Kidney capillary endothelial cell (primary cell): ENCODE measurements around the gene LYPD8.

Source experiments
- DNase-seq: peaks from one replicate; pipeline ENCODE4 v3.0.0-alpha.2; 2018; ENCODE audit warnings: low spot score

LYPD8 gene

DNA sequence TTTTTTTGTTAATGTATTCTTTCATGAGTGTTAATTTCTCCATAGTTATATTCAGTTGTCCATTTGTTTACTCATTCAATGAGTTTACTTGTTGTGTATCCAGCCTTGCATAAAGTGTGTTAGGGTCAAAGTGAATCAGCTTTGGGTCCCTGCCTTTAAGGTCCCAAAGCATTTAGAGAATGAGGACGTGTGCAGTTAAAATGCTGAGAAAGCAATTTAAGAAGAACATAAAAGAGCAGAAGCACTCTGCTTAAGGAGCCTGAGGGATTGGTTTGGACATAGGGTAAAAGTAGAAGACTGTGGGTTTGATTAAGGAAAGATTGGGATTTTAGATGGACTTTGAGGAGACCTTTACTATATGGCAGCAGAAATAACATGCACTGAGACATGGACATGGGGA, 56.5 kb downstream of the LYPD8 start:
- no peak for DNase-seq

- DNase-seq: no peak
Measured at GRCh38 chr1:248697907-248698306, 57.7 kb downstream of the LYPD8 start.

DNA sequence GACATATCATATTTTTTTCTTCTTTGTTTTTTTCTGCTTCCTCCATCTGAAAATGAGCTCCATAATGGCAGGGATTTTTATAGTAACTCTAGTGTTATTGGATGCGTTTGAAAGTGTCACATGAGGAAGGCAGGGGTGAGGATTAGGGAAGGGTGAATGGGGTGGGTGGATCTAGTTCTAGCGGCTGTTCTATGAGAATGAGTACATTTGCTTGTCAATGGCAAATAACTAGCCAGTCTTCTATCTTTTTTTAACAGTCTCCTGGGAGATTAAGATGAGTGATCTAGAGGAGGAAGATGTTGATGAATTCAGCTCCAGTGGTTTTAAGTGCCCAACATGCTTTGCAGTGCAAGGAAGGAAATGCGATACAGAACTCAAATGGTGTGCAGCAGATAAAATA, 58.8 kb downstream of the LYPD8 start:
- no peak for DNase-seq

GRCh38 chr1:248696261-248696660, 59.3 kb downstream of the LYPD8 start:
- no peak for DNase-seq

GRCh38 chr1:248695451-248696132, 60.0 kb downstream of the LYPD8 start:
- no peak for DNase-seq

DNA sequence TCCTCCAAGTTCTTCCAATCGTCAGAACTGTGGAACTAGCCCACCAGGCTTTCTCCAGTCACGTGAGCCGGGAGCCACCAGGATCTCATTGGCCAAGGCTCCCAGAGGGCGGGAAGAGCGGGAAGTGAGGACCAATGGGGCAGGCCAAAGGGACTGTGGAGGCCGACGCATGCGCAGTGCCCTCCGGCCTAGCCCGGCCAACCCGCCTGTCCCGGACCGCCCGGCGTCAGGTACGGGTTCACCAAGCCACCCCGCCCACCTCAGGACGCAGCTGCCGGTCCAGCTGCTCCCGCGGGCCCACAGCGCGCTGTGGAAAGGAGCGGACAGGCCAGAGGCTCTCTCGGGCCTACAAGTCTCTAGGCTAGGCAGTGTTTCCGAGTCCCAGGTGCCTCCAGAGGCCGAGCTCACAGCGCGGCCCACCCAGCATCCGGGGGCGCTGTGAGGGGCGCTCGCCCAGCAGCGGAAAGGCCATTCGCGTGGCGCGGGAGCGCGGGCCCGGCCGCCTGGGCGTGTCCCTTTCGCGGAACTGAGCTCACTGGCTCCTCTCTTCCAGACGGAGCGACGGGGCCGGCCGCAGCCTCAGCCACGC, 63.9 kb downstream of the LYPD8 start:
- DNase-seq: no peak
